Hematopoietic multipotent progenitor cell treated with erythropoietin and hydrocortisone succinate and interleukin-3 and kit ligand, for 15 days (in vitro differentiated cells): ENCODE data around the gene GNG7.
"Not testable (repeated sequence)": the region's sequence is repeated elsewhere in the genome, so short reads cannot be mapped to it uniquely, and the experiment has no call there.

ENCODE experiments used
- DNase-seq: peaks from one replicate; pipeline ENCODE4 v3.0.0-alpha.2; 2015; ENCODE audit warnings: low spot score

The GNG7 gene

GRCh38 chr19:2726904-2727639 lies 24.6 kb upstream of the GNG7 start:
- no peak for DNase-seq

GRCh38 chr19:2726160-2726855 lies 23.8 kb upstream of the GNG7 start:
- no peak for DNase-seq

GRCh38 chr19:2724148-2724557 lies 21.7 kb upstream of the GNG7 start:
- DNase-seq = no peak

GRCh38 chr19:2723747-2724146 lies 21.3 kb upstream of the GNG7 start:
- DNase-seq = no peak

GRCh38 chr19:2723345-2723715 lies 20.8 kb upstream of the GNG7 start:
- DNase-seq = no peak

- DNase-seq = no peak
These were observed 20.2 kb upstream of the GNG7 start for GRCh38 chr19:2722541-2723344.

GRCh38 chr19:2721570-2722540 lies 19.4 kb upstream of the GNG7 start:
- no peak for DNase-seq

GRCh38 chr19:2720777-2721569 lies 18.5 kb upstream of the GNG7 start, which contains the start of gene DIRAS1:
Gene DIRAS1 (minus strand): TSS chr19:2721372. CDS start chr19:2717806, 3,566 bp downstream.
- DNase-seq = no peak

GRCh38 chr19:2719920-2720776 lies 17.7 kb upstream of the GNG7 start:
- DNase-seq = no peak

GRCh38 chr19:2719232-2719735 lies 16.8 kb upstream of the GNG7 start:
- DNase-seq = no peak

GRCh38 chr19:2717638-2718541 lies 15.4 kb upstream of the GNG7 start:
- DNase-seq = no peak

- DNase-seq = no peak
These were observed 14.5 kb upstream of the GNG7 start for GRCh38 chr19:2716722-2717637.

GRCh38 chr19:2716275-2716650 lies 13.8 kb upstream of the GNG7 start:
- DNase-seq = no peak

- DNase-seq = no peak
These were observed 13.2 kb upstream of the GNG7 start for GRCh38 chr19:2715470-2716274.

GRCh38 chr19:2714531-2715269 lies 12.2 kb upstream of the GNG7 start:
- no peak for DNase-seq

- DNase-seq = not testable (repeated sequence)
These were observed 11.6 kb upstream of the GNG7 start for GRCh38 chr19:2714102-2714501.
